HepG2 (cell line): ENCODE results near the gene CENPP. TPM values are rescaled to one million over a fixed set of nuclear protein-coding genes. Genes with fewer than 3 reads are reported as not detected.

Experiments used
- ARHGAP35 ChIP-seq: sonication (generic); formaldehyde crosslinking; IDR thresholded peaks from 2 replicates; pipeline ENCODE4 v1.9.0; 2022; ENCODE audit warnings: mild to moderate bottlenecking, inconsistent platforms, moderate library complexity, missing genetic modification reagents, borderline replicate concordance
- HDAC2 ChIP-seq: sonication (generic); formaldehyde crosslinking; IDR thresholded peaks from 2 replicates; pipeline ENCODE4 v1.4.0; 2020; ENCODE audit warnings: missing genetic modification reagents
- HOXA3 ChIP-seq: sonication (generic); formaldehyde crosslinking; IDR thresholded peaks from 2 replicates; pipeline ENCODE4 v1.5.0; 2020; ENCODE audit warnings: missing genetic modification reagents
- RBM22 ChIP-seq: fragments of 200-400 bp; formaldehyde crosslinking; optimal IDR thresholded peaks from 2 replicates; pipeline ENCODE3; 2017; ENCODE audit warnings: mild to moderate bottlenecking, low read length, moderate library complexity
- TBX3 ChIP-seq: fragments of 450-650 bp; IDR thresholded peaks from 2 replicates; pipeline ENCODE4 v1.6.1; 2017; ENCODE audit warnings: antibody characterized with exemption, mild to moderate bottlenecking, inconsistent platforms, borderline replicate concordance
- THRA ChIP-seq: sonication (generic); formaldehyde crosslinking; IDR thresholded peaks from 2 replicates; pipeline ENCODE4 v1.4.0; 2020; ENCODE audit warnings: missing genetic modification reagents, borderline replicate concordance
- TMF1 ChIP-seq: sonication (generic); formaldehyde crosslinking; IDR thresholded peaks from 2 replicates; pipeline ENCODE4 v1.8.1; 2022; ENCODE audit warnings: low read depth, missing genetic modification reagents
- ZBTB38 ChIP-seq: sonication (generic); formaldehyde crosslinking; IDR thresholded peaks from 2 replicates; pipeline ENCODE4 v1.5.1; 2020; ENCODE audit warnings: mild to moderate bottlenecking, missing genetic modification reagents
- ZBTB4 ChIP-seq: sonication (generic); formaldehyde crosslinking; IDR thresholded peaks from 2 replicates; pipeline ENCODE4 v1.4.0; 2020; ENCODE audit warnings: missing genetic modification reagents, mild to moderate bottlenecking, borderline replicate concordance
- ZNF614 ChIP-seq: IDR thresholded peaks from 2 replicates; pipeline ENCODE4 v1.6.1; 2018; ENCODE audit warnings: missing biosample characterization, missing genetic modification reagents, inconsistent platforms, borderline replicate concordance
- ZNF703 ChIP-seq: sonication (generic); formaldehyde crosslinking; IDR thresholded peaks from 2 replicates; pipeline ENCODE4 v1.5.1; 2020; ENCODE audit warnings: missing genetic modification reagents, mild to moderate bottlenecking, moderate library complexity, borderline replicate concordance
- ZNF740 ChIP-seq: sonication (generic); formaldehyde crosslinking; IDR thresholded peaks from 2 replicates; pipeline ENCODE4 v1.4.0; 2020; ENCODE audit warnings: missing genetic modification reagents
- ZNF747 ChIP-seq: sonication (generic); formaldehyde crosslinking; IDR thresholded peaks from 2 replicates; pipeline ENCODE4 v1.8.1; 2023; ENCODE audit warnings: missing genetic modification reagents, mild to moderate bottlenecking, borderline replicate concordance
- ZNF782 ChIP-seq: sonication (generic); formaldehyde crosslinking; IDR thresholded peaks from 2 replicates; pipeline ENCODE4 v1.4.0; 2020; ENCODE audit warnings: missing genetic modification reagents, mild to moderate bottlenecking, borderline replicate concordance
- ZNF790 ChIP-seq: sonication (generic); formaldehyde crosslinking; IDR thresholded peaks from 2 replicates; pipeline ENCODE4 v1.8.0; 2022; ENCODE audit warnings: missing genetic modification reagents, mild to moderate bottlenecking, borderline replicate concordance
- polyA plus RNA-seq, 8 experiments: library from polyadenylated mRNA; depleted of rRNA in 3 of 8; stranded (reverse) in 7 of 8; unstranded in 1 of 8; fragments of >200 nt; fragmentation: Illumina TruSeq in 4 of 8; extraction: Trizol in 4 of 8; gene quantifications; 2 replicates each; pipeline versions ENCODE4 v1.2.1 to v1.2.3, GENCODE V29; 2011 to 2016; ENCODE audit warnings: low read depth in 4 of 8, missing spikeins in 1 of 8, mixed read lengths in 1 of 8; ENCODE audit not compliant: insufficient read depth in 1 of 8
- total RNA-seq, 5 experiments: library from RNA; depleted of rRNA; stranded (reverse); fragments of >200 nt; fragmentation: Illumina TruSeq; extraction: Trizol; gene quantifications; 2 replicates each; pipeline ENCODE4 v1.2.3, GENCODE V29; 2016; ENCODE audit warnings: low read depth in 1 of 5
- TF ChIP-seq, protein P1 (sequence below): sonication (generic); formaldehyde crosslinking; IDR thresholded peaks from 2 replicates; pipeline ENCODE4 v1.4.0; 2020; ENCODE audit warnings: missing genetic modification reagents
- TF ChIP-seq, protein P2 (sequence below): sonication (generic); formaldehyde crosslinking; IDR thresholded peaks from 2 replicates; pipeline ENCODE4 v1.4.0; 2020; ENCODE audit warnings: mild to moderate bottlenecking, low read depth, missing genetic modification reagents
- TF ChIP-seq, protein P3 (sequence below): sonication (generic); formaldehyde crosslinking; IDR thresholded peaks from 2 replicates; pipeline ENCODE4 v1.4.0; 2020; ENCODE audit warnings: missing genetic modification reagents
- TF ChIP-seq, protein P4 (sequence below): sonication (generic); formaldehyde crosslinking; IDR thresholded peaks from 2 replicates; pipeline ENCODE4 v1.8.1; 2023; ENCODE audit warnings: missing genetic modification reagents, inconsistent platforms, borderline replicate concordance

CENPP gene
- total and polyA plus RNA-seq, 2 of the 13 experiments (the other 11 are each of a cell fraction or from before 2014, with no cell fraction given): 2.0 to 11.4 TPM

- TF ChIP-seq ZNF747 (0 out of 2 replicates have a peak, but pooled peaks have one; percentile 33), HDAC2 (CRISPR knock-in tag) (no peak), RBM22 (no peak), TBX3 (no peak), ZBTB38 (CRISPR knock-in tag) (peak; percentile 95), THRA (CRISPR knock-in tag) (no peak), ZBTB4 (peak; percentile 3; the same call in 1 of the 2 replicates), ZNF782 (CRISPR knock-in tag) (no peak), ARHGAP35 (no peak), HOXA3 (peak; percentile 18; the same call in 1 of the 2 replicates), ZNF740 (CRISPR knock-in tag) (no peak), ZNF790 (no peak), TMF1 (CRISPR knock-in tag) (no peak), ZNF614 (CRISPR knock-in tag) (no peak), ZNF703 (CRISPR knock-in tag) (no peak)
- TF ChIP-seq, protein P1, sequence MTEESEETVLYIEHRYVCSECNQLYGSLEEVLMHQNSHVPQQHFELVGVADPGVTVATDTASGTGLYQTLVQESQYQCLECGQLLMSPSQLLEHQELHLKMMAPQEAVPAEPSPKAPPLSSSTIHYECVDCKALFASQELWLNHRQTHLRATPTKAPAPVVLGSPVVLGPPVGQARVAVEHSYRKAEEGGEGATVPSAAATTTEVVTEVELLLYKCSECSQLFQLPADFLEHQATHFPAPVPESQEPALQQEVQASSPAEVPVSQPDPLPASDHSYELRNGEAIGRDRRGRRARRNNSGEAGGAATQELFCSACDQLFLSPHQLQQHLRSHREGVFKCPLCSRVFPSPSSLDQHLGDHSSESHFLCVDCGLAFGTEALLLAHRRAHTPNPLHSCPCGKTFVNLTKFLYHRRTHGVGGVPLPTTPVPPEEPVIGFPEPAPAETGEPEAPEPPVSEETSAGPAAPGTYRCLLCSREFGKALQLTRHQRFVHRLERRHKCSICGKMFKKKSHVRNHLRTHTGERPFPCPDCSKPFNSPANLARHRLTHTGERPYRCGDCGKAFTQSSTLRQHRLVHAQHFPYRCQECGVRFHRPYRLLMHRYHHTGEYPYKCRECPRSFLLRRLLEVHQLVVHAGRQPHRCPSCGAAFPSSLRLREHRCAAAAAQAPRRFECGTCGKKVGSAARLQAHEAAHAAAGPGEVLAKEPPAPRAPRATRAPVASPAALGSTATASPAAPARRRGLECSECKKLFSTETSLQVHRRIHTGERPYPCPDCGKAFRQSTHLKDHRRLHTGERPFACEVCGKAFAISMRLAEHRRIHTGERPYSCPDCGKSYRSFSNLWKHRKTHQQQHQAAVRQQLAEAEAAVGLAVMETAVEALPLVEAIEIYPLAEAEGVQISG: no peak
- TF ChIP-seq, protein P2, sequence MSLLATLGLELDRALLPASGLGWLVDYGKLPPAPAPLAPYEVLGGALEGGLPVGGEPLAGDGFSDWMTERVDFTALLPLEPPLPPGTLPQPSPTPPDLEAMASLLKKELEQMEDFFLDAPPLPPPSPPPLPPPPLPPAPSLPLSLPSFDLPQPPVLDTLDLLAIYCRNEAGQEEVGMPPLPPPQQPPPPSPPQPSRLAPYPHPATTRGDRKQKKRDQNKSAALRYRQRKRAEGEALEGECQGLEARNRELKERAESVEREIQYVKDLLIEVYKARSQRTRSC (CRISPR knock-in tag): no peak
- TF ChIP-seq, protein P3, sequence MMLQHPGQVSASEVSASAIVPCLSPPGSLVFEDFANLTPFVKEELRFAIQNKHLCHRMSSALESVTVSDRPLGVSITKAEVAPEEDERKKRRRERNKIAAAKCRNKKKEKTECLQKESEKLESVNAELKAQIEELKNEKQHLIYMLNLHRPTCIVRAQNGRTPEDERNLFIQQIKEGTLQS: no peak
- TF ChIP-seq, protein P4, sequence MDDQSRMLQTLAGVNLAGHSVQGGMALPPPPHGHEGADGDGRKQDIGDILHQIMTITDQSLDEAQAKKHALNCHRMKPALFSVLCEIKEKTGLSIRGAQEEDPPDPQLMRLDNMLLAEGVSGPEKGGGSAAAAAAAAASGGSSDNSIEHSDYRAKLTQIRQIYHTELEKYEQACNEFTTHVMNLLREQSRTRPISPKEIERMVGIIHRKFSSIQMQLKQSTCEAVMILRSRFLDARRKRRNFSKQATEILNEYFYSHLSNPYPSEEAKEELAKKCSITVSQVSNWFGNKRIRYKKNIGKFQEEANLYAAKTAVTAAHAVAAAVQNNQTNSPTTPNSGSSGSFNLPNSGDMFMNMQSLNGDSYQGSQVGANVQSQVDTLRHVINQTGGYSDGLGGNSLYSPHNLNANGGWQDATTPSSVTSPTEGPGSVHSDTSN: no peak
These were observed 290.0 kb downstream of the CENPP start (continued) for GRCh38 chr9:92615790-92616189.
